Ovary (tissue), 9 donors: Measurements from ENCODE around the gene NKD2. TPM values are rescaled to one million over a fixed set of nuclear protein-coding genes. Genes with fewer than 3 reads are reported as not detected.
A peak's percentile ranks its signal among the peaks of the same experiment; 100 is the strongest.

Experiments
- DNase-seq, 5 donors: peaks; one replicate each; pipeline ENCODE4 v3.0.0-alpha.2; 2019 to 2020
- H3K27ac ChIP-seq, 2 donors: fragments of 200-600 bp; one replicate each; pipeline versions ENCODE4 v1.5.1 to v1.8.0; 2019 to 2022
- H3K27me3 ChIP-seq: fragments of 200-600 bp; one replicate; pipeline ENCODE4 v1.8.0; 2022
- H3K36me3 ChIP-seq: fragments of 200-600 bp; sonication (generic); one replicate; pipeline ENCODE4 v1.5.1; 2019
- H3K4me1 ChIP-seq: one replicate; pipeline ENCODE4 v1.8.1; 2013; ENCODE audit warnings: mild to moderate bottlenecking, moderate library complexity; ENCODE audit not compliant: insufficient read depth
- H3K4me3 ChIP-seq: fragments of 200-600 bp; sonication (generic); one replicate; pipeline ENCODE4 v1.5.1; 2017
- H3K9me3 ChIP-seq, 2 donors: fragments of 200-600 bp in 1 of 2; sonication (generic) in 1 of 2; one replicate each; pipeline versions ENCODE4 v1.5.1 to v1.8.1; 2013 to 2019; ENCODE audit warnings: mild to moderate bottlenecking in 1 of 2, moderate library complexity in 1 of 2
- EP300 ChIP-seq: sonication (generic); formaldehyde crosslinking; IDR thresholded peaks from one replicate; pipeline ENCODE4 v1.6.1; 2017; ENCODE audit warnings: antibody characterized with exemption
- POLR2A ChIP-seq: fragments of 450-650 bp; IDR thresholded peaks from one replicate; pipeline ENCODE4 v1.6.1; 2017; ENCODE audit warnings: antibody characterized with exemption, mild to moderate bottlenecking, moderate library complexity
- WGBS, 3 donors: extraction: QIAGEN DNeasy Blood & Tissue Kit in 1 of 3; methylation state at CpG; one replicate each; pipeline versions ENCODE4 v1.1.5 to v1.1.7; 2013 to 2017; 5-methylcytosine and 5-hydroxymethylcytosine counted together
- intact Hi-C, 4 donors: fragments of 100-400 bp; cut with DNase I; formaldehyde crosslinking; loops; one replicate each; pipeline versions ENCODE4 v1.11.0 to v1.15.1; 2022 to 2023
- polyA plus RNA-seq, 2 donors: library from polyadenylated mRNA; stranded (reverse); fragments of 200-250 nt in 1 of 2; fragments of 350-450 nt in 1 of 2; fragmentation: Illumina TruSeq in 1 of 2; extraction: RNeasy Lipid Tissue Mini Kit (QIAGEN cat#74804) in 1 of 2; gene quantifications; one replicate each; pipeline ENCODE4 v1.2.3, GENCODE V29; 2013 to 2014
- total RNA-seq, 7 donors: library from RNA; depleted of rRNA in 2 of 7; stranded (reverse); fragments of >200 nt in 2 of 7; fragmentation: NEBNext Ultra II Directional in 3 of 7; extraction: Animal tissue kit (Norgen Biotek cat#: 25700) in 3 of 7; gene quantifications; one replicate each; pipeline versions ENCODE4 v1.1.0 to v1.2.4, GENCODE V29; 2016 to 2023
- TF ChIP-seq, protein P1 (sequence below), 3 donors: fragments of 450-650 bp in 2 of 3; fragments of 200-600 bp in 1 of 3; IDR thresholded peaks; one replicate each; pipeline versions ENCODE4 v1.5.1 to v1.8.0; 2016 to 2022; ENCODE audit warnings: antibody characterized with exemption in 3 of 3, mild to moderate bottlenecking in 1 of 3
- donor health status: DM: no; HTN: no; CAD: no; lungs with moderate emphysema.
- donor health status: DM: no; HTN: no; CAD: no.
- donor health status: Bipolar disorder and iron deficiency.
- donor health status: DM: yes; HTN: yes; CAD: no.
- donor health status: DM: no; HTN: no; CAD: no.
- donor health status: DM: yes; HTN: yes; CAD: no.

NKD2 gene
- total and polyA plus RNA-seq, 9 donors: 0.33 to 17.2 (median 1.4) TPM; not detected in 1

- H3K9me3 ChIP-seq: no peaks in the 10 kb centered on the region
- H3K27me3 ChIP-seq: no peaks in the 10 kb centered on the region
- TF ChIP-seq EP300 (no peak), POLR2A (no peak)
- TF ChIP-seq, protein P1, sequence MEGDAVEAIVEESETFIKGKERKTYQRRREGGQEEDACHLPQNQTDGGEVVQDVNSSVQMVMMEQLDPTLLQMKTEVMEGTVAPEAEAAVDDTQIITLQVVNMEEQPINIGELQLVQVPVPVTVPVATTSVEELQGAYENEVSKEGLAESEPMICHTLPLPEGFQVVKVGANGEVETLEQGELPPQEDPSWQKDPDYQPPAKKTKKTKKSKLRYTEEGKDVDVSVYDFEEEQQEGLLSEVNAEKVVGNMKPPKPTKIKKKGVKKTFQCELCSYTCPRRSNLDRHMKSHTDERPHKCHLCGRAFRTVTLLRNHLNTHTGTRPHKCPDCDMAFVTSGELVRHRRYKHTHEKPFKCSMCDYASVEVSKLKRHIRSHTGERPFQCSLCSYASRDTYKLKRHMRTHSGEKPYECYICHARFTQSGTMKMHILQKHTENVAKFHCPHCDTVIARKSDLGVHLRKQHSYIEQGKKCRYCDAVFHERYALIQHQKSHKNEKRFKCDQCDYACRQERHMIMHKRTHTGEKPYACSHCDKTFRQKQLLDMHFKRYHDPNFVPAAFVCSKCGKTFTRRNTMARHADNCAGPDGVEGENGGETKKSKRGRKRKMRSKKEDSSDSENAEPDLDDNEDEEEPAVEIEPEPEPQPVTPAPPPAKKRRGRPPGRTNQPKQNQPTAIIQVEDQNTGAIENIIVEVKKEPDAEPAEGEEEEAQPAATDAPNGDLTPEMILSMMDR (IDR thresholded peaks at IDR 0.05): no peak
- 69 to 80% (median 77%) methylated on average over 4 of the region's 4 CpGs for WGBS, 3 donors
- H3K4me3 ChIP-seq: no peak overlapping the region
- peak in 1 of 5 donors; percentile 3 for DNase-seq
- no peak overlapping the region for H3K27ac ChIP-seq
- H3K4me1 ChIP-seq: peaks cover 2% of the 10 kb centered on the region
- no peaks in the 10 kb centered on the region for H3K36me3 ChIP-seq
- intact Hi-C loops: no loop called here
Measured at GRCh38 chr5:1010181-1010510, 1.5 kb downstream of the NKD2 start.

- no peak overlapping the region for H3K27ac ChIP-seq
- H3K9me3 ChIP-seq: no peaks in the 10 kb centered on the region
- TF ChIP-seq POLR2A (no peak), EP300 (no peak)
- TF ChIP-seq, protein P1 (IDR thresholded peaks at IDR 0.05): no peak
- H3K4me3 ChIP-seq: no peak overlapping the region
- no peaks in the 10 kb centered on the region for H3K27me3 ChIP-seq
- H3K4me1 ChIP-seq: peaks cover 1% of the 10 kb centered on the region
- no peaks in the 10 kb centered on the region for H3K36me3 ChIP-seq
- peak in 2 of 5 donors; percentile 10 to 25 for DNase-seq
- intact Hi-C loops: no loop called here
- WGBS, 3 donors: 70 to 88% (median 79%) methylated on average over 13 of the region's 13 CpGs
Measured at GRCh38 chr5:1010641-1011046, 2.0 kb downstream of the NKD2 start.

GRCh38 chr5:1011226-1011631, 2.6 kb downstream of the NKD2 start:
- TF ChIP-seq, protein P1 (IDR thresholded peaks at IDR 0.05): no peak
- TF ChIP-seq EP300: no peak
- TF ChIP-seq POLR2A: no peak
- Histone ChIP-seq H3K9me3 (no peaks in the 10 kb centered on the region), H3K4me1 (peaks cover 1% of the 10 kb centered on the region), H3K27ac (no peak overlapping the region), H3K27me3 (no peaks in the 10 kb centered on the region), H3K36me3 (no peaks in the 10 kb centered on the region), H3K4me3 (no peak overlapping the region)
- peak in 2 of 5 donors; percentile 16 to 17 for DNase-seq
- intact Hi-C loops: no loop called here
- 73 to 84% (median 79%) methylated on average over 11 of the region's 11 CpGs for WGBS, 3 donors

- no peaks in the 10 kb centered on the region for H3K36me3 ChIP-seq
- no peaks in the 10 kb centered on the region for H3K27me3 ChIP-seq
- intact Hi-C loops: no loop called here
- TF ChIP-seq POLR2A (no peak), EP300 (no peak)
- TF ChIP-seq, protein P1 (IDR thresholded peaks at IDR 0.05): no peak
- H3K4me1 ChIP-seq: peaks cover 3% of the 10 kb centered on the region
- no peak overlapping the region for H3K27ac ChIP-seq
- DNase-seq: peak in 2 of 5 donors; percentile 5 to 12
- no peak overlapping the region for H3K4me3 ChIP-seq
- H3K9me3 ChIP-seq: no peaks in the 10 kb centered on the region
- 89 to 91% (median 90%) methylated on average over 19 of the region's 19 CpGs for WGBS, 3 donors
Measured at GRCh38 chr5:1011741-1012312, 3.2 kb downstream of the NKD2 start.
